ENCODE data around the gene GPRC5C. TPM values are rescaled to one million over a fixed set of nuclear protein-coding genes. Genes with fewer than 3 reads are reported as not detected.

Gene GPRC5C
- total RNA-seq, 1 donor from 2014 or later = 70.4 TPM

- Mint-ChIP-seq H3K9me3 (ENCODE audit: unreplicated experiment) (peaks cover under 1% of the 10 kb centered on the region), H3K4me3 (ENCODE audit: unreplicated experiment) (no peak overlapping the region), H3K36me3 (ENCODE audit: low read depth, unreplicated experiment) (peaks cover 3% of the 10 kb centered on the region), H3K27me3 (ENCODE audit: low read depth, unreplicated experiment) (peaks cover 4% of the 10 kb centered on the region), H3K27ac (ENCODE audit: unreplicated experiment) (peak overlapping the region; percentile 5), H3K4me1 (ENCODE audit: low read depth, unreplicated experiment) (peaks cover 9% of the 10 kb centered on the region)
- TF ChIP-seq CTCF (IDR thresholded peaks at IDR 0.05; ENCODE audit: insufficient read depth, low read depth, low read length) (no peak), EZH2 (IDR thresholded peaks at IDR 0.05; ENCODE audit: insufficient read depth, low read length) (no peak)
- no peaks in the 10 kb centered on the region for H3K9me3 ChIP-seq (ENCODE audit: insufficient read depth, low read depth, low read length)
- FAIRE-seq (no peak), DNase-seq (ENCODE audit: low read depth) (peak; percentile 61)
- no peak overlapping the region for H3K4me3 ChIP-seq (ENCODE audit: insufficient read depth, low read depth, low read length)
- peaks cover 5% of the 10 kb centered on the region for H3K4me1 ChIP-seq (ENCODE audit: insufficient read depth, low read length)
- no peak overlapping the region for H3K4me2 ChIP-seq (ENCODE audit: low read length)
- no peaks in the 10 kb centered on the region for H3K27me3 ChIP-seq (ENCODE audit: insufficient read depth, low read length)
- H4K20me1 ChIP-seq (ENCODE audit: insufficient read depth, low read length) = no peaks in the 10 kb centered on the region
- no peak overlapping the region for H3K27ac ChIP-seq (ENCODE audit: low read depth, low read length)
- no peak overlapping the region for H3K9ac ChIP-seq (ENCODE audit: low read length)
- no peaks in the 10 kb centered on the region for H3K79me2 ChIP-seq (ENCODE audit: insufficient read depth, low read length)
- no peaks in the 10 kb centered on the region for H3K36me3 ChIP-seq (ENCODE audit: insufficient read depth, low read length)
- H2AFZ ChIP-seq (ENCODE audit: low read depth, low read length) = no peak overlapping the region
Observed at GRCh38 chr17:74417178-74418045, 14.5 kb upstream of the GPRC5C start.

GRCh38 chr17:74419928-74420411 lies 11.9 kb upstream of the GPRC5C start:
- H3K27me3 Mint-ChIP-seq (ENCODE audit: low read depth, unreplicated experiment) = peaks cover 9% of the 10 kb centered on the region
- H3K9me3 ChIP-seq (ENCODE audit: insufficient read depth, low read depth, low read length) = no peaks in the 10 kb centered on the region
- no peak overlapping the region for H3K27ac ChIP-seq (ENCODE audit: low read depth, low read length)
- H3K79me2 ChIP-seq (ENCODE audit: insufficient read depth, low read length) = no peaks in the 10 kb centered on the region
- H2AFZ ChIP-seq (ENCODE audit: low read depth, low read length) = no peak overlapping the region
- DNase-seq (ENCODE audit: low read depth) = no peak
- no peaks in the 10 kb centered on the region for H3K27me3 ChIP-seq (ENCODE audit: insufficient read depth, low read length)
- H3K4me3 ChIP-seq (ENCODE audit: insufficient read depth, low read depth, low read length) = no peak overlapping the region
- no peaks in the 10 kb centered on the region for H4K20me1 ChIP-seq (ENCODE audit: insufficient read depth, low read length)
- H3K4me3 Mint-ChIP-seq (ENCODE audit: unreplicated experiment) = no peak overlapping the region
- peaks cover 9% of the 10 kb centered on the region for H3K4me1 Mint-ChIP-seq (ENCODE audit: low read depth, unreplicated experiment)
- H3K27ac Mint-ChIP-seq (ENCODE audit: unreplicated experiment) = no peak overlapping the region
- H3K4me1 ChIP-seq (ENCODE audit: insufficient read depth, low read length) = peaks cover 5% of the 10 kb centered on the region
- no peak overlapping the region for H3K9ac ChIP-seq (ENCODE audit: low read length)
- no peak overlapping the region for H3K4me2 ChIP-seq (ENCODE audit: low read length)
- peaks cover 6% of the 10 kb centered on the region for H3K36me3 Mint-ChIP-seq (ENCODE audit: low read depth, unreplicated experiment)
- FAIRE-seq = no peak
- H3K36me3 ChIP-seq (ENCODE audit: insufficient read depth, low read length) = no peaks in the 10 kb centered on the region
- TF ChIP-seq CTCF (IDR thresholded peaks at IDR 0.05; ENCODE audit: insufficient read depth, low read depth, low read length) (no peak), EZH2 (IDR thresholded peaks at IDR 0.05; ENCODE audit: insufficient read depth, low read length) (no peak)
- peaks cover 3% of the 10 kb centered on the region for H3K9me3 Mint-ChIP-seq (ENCODE audit: unreplicated experiment)

GRCh38 chr17:74424117-74424516 lies 7.8 kb upstream of the GPRC5C start:
- no peaks in the 10 kb centered on the region for H3K36me3 ChIP-seq (ENCODE audit: insufficient read depth, low read length)
- H3K4me1 ChIP-seq (ENCODE audit: insufficient read depth, low read length) = no peaks in the 10 kb centered on the region
- Mint-ChIP-seq H3K4me3 (ENCODE audit: unreplicated experiment) (no peak overlapping the region), H3K4me1 (ENCODE audit: low read depth, unreplicated experiment) (peaks cover 14% of the 10 kb centered on the region), H3K9me3 (ENCODE audit: unreplicated experiment) (peaks cover 3% of the 10 kb centered on the region), H3K27ac (ENCODE audit: unreplicated experiment) (no peak overlapping the region), H3K36me3 (ENCODE audit: low read depth, unreplicated experiment) (peaks cover 11% of the 10 kb centered on the region), H3K27me3 (ENCODE audit: low read depth, unreplicated experiment) (peaks cover 13% of the 10 kb centered on the region)
- DNase-seq (ENCODE audit: low read depth) = no peak
- no peak for FAIRE-seq
- H3K9me3 ChIP-seq (ENCODE audit: insufficient read depth, low read depth, low read length) = no peaks in the 10 kb centered on the region
- no peaks in the 10 kb centered on the region for H3K79me2 ChIP-seq (ENCODE audit: insufficient read depth, low read length)
- H3K9ac ChIP-seq (ENCODE audit: low read length) = no peak overlapping the region
- peaks cover 3% of the 10 kb centered on the region for H3K27me3 ChIP-seq (ENCODE audit: insufficient read depth, low read length)
- H3K4me3 ChIP-seq (ENCODE audit: insufficient read depth, low read depth, low read length) = no peak overlapping the region
- H4K20me1 ChIP-seq (ENCODE audit: insufficient read depth, low read length) = no peaks in the 10 kb centered on the region
- TF ChIP-seq CTCF (IDR thresholded peaks at IDR 0.05; ENCODE audit: insufficient read depth, low read depth, low read length) = no peak
- no peak for TF ChIP-seq EZH2 (IDR thresholded peaks at IDR 0.05; ENCODE audit: insufficient read depth, low read length)
- H3K27ac ChIP-seq (ENCODE audit: low read depth, low read length) = no peak overlapping the region
- H3K4me2 ChIP-seq (ENCODE audit: low read length) = no peak overlapping the region
- H2AFZ ChIP-seq (ENCODE audit: low read depth, low read length) = no peak overlapping the region
